Caki2 (cell line): ENCODE measurements around the gene MCCC2. TPM values are rescaled to one million over a fixed set of nuclear protein-coding genes. Genes with fewer than 3 reads are reported as not detected.
"Not testable (repeated sequence)": the region's sequence is repeated elsewhere in the genome, so short reads cannot be mapped to it uniquely, and the experiment has no call there.

ENCODE experiments used
- DNase-seq: peaks from one replicate; pipeline ENCODE4 v3.0.0-alpha.2; 2015; ENCODE audit warnings: low read depth
- in situ Hi-C: cut with HindIII; loops from 2 replicates; pipeline ENCODE4 v1.10.0; 2016; ENCODE audit warnings: low sequenced_read_pairs, low pct_unique_long_range_greater_than_20kb, mixed read lengths
- total RNA-seq: library from RNA; depleted of rRNA; stranded (reverse); fragments of >200 nt; shearing (Covaris generic); gene quantifications from 2 replicates; pipeline ENCODE4 v1.2.3, GENCODE V29; 2014; ENCODE audit warnings: low replicate concordance; rRNA removed

Gene MCCC2
- total RNA-seq = 35.1 and 46.4 TPM in 2 replicates

GRCh38 chr5:71586941-71587765 is at the start of gene MCCC2:
Gene MCCC2, plus strand, starts transcription at chr5:71587340. Its CDS starts 86 bp downstream, at chr5:71587426.
- peak; percentile 94 for DNase-seq
- in situ Hi-C loops = no loop called here

- no peak for DNase-seq
- in situ Hi-C loops = no loop called here
Measured at GRCh38 chr5:71537687-71538086, 49.5 kb upstream of the MCCC2 start.

GRCh38 chr5:71550885-71551284 is 36.3 kb upstream of the MCCC2 start:
- in situ Hi-C loops, DNase-seq: not testable (repeated sequence)

GRCh38 chr5:71551582-71551981 is 35.6 kb upstream of the MCCC2 start:
- DNase-seq, in situ Hi-C loops: not testable (repeated sequence)

GRCh38 chr5:71552026-71552749 is 35.0 kb upstream of the MCCC2 start:
- DNase-seq, in situ Hi-C loops: not testable (repeated sequence)

- in situ Hi-C loops = no loop called here
Measured at GRCh38 chr5:71563161-71563560, 24.0 kb upstream of the MCCC2 start.

GRCh38 chr5:71564895-71565294 is 22.2 kb upstream of the MCCC2 start:
- no peak for DNase-seq
- in situ Hi-C loops = no loop called here

More at GRCh38 chr5:71563161-71563560, 24.0 kb upstream of the MCCC2 start:
- DNase-seq = no peak

- in situ Hi-C loops = no loop called here
- no peak for DNase-seq
Measured at GRCh38 chr5:71569748-71570509, 17.2 kb upstream of the MCCC2 start.

- in situ Hi-C loops, DNase-seq: not testable (repeated sequence)
Measured at GRCh38 chr5:71571811-71572210, 15.3 kb upstream of the MCCC2 start.

- no peak for DNase-seq
Measured at GRCh38 chr5:71573591-71573990, 13.5 kb upstream of the MCCC2 start.

GRCh38 chr5:71575588-71575987 is 11.6 kb upstream of the MCCC2 start:
- in situ Hi-C loops, DNase-seq: not testable (repeated sequence)

More at GRCh38 chr5:71573591-71573990, 13.5 kb upstream of the MCCC2 start:
- in situ Hi-C loops = no loop called here

GRCh38 chr5:71576241-71576640 is 10.9 kb upstream of the MCCC2 start:
- DNase-seq = peak; percentile 5
- in situ Hi-C loops = no loop called here

- DNase-seq, in situ Hi-C loops: not testable (repeated sequence)
Measured at GRCh38 chr5:71577839-71578238, 9.3 kb upstream of the MCCC2 start.

- in situ Hi-C loops = no loop called here
- DNase-seq = no peak
Measured at GRCh38 chr5:71582945-71583584, 4.1 kb upstream of the MCCC2 start.

- in situ Hi-C loops = no loop called here
- DNase-seq = peak; percentile 75
Measured at GRCh38 chr5:71586052-71586940, 844 bp upstream of the MCCC2 start.

- in situ Hi-C loops = no loop called here
- DNase-seq = no peak
Measured at GRCh38 chr5:71587766-71588532, 809 bp downstream of the MCCC2 start.

- in situ Hi-C loops = no loop called here
Measured at GRCh38 chr5:71588533-71588885, 1.4 kb downstream of the MCCC2 start.

More at GRCh38 chr5:71588533-71588885, 1.4 kb downstream of the MCCC2 start:
- no peak for DNase-seq
